Measurements from ENCODE around the gene CARMIL3. TPM values are rescaled to one million over a fixed set of nuclear protein-coding genes. Genes with fewer than 3 reads are reported as not detected.

The CARMIL3 gene
- total and polyA plus RNA-seq, 2 of the 8 experiments (the other 6 are each of a cell fraction or from before 2014, with no cell fraction given), result 6.0 to 9.0 TPM

GRCh38 chr14:24100197-24100981 is 48.6 kb downstream of the CARMIL3 start:
- no peak for DNase-seq (ENCODE audit: low read depth in 1 of 2, low spot score in 2 of 2)
- peaks cover 7 to 11% of the 10 kb centered on the region in 2 experiments for H4K20me1 ChIP-seq (replicated peaks in 1 of 2; ENCODE audit: control insufficient read depth in 1 of 2, insufficient read depth in 2 of 2, low read length in 2 of 2)
- H4K5ac ChIP-seq (ENCODE audit: insufficient read length, low read depth, low read length), result no peak overlapping the region
- no peak for TF ChIP-seq KDM4A (IDR thresholded peaks at IDR 0.05; ENCODE audit: low read depth, low read length, severe bottlenecking)
- no peak for TF ChIP-seq ASH2L (IDR thresholded peaks at IDR 0.05; ENCODE audit: low read length)
- TF ChIP-seq FOSL1 (IDR thresholded peaks at IDR 0.05; ENCODE audit: insufficient read depth, low read depth, low read length), result no peak
- no peak overlapping the region for H3K9ac ChIP-seq (replicated peaks in 1 of 4; ENCODE audit: extremely low read depth in 1 of 4, low read depth in 3 of 4, low read length in 3 of 4)
- H2AFZ ChIP-seq (ENCODE audit: low read length), result no peak overlapping the region
- no peak overlapping the region for H3K4me2 ChIP-seq (ENCODE audit: insufficient read depth in 1 of 2, low read depth in 2 of 2, low read length in 2 of 2)
- H2BK20ac ChIP-seq (ENCODE audit: low read length), result no peak overlapping the region
- H3K4me1 ChIP-seq (replicated peaks in 1 of 4; ENCODE audit: control insufficient read depth in 3 of 4, insufficient read depth in 4 of 4, low read length in 3 of 4), result peaks cover 0 to 4% (median 4%) of the 10 kb centered on the region in 4 experiments; a peak in 6 of 7 replicates
- peaks cover 9 to 76% (median 47%) of the 10 kb centered on the region in 4 experiments; a peak in 7 of 8 replicates for H3K36me3 ChIP-seq (ENCODE audit: control insufficient read depth in 2 of 4, insufficient read depth in 4 of 4, low read length in 3 of 4)
- no peak overlapping the region for H3K4ac ChIP-seq (replicated peaks; ENCODE audit: insufficient read length, low read depth, low read length)
- no peak overlapping the region for H2BK15ac ChIP-seq (ENCODE audit: low read length)
- no peak overlapping the region for H2AK5ac ChIP-seq (ENCODE audit: low read depth, low read length)
- WGBS, 2 experiments (ENCODE audit: extremely low coverage in 1 of 2, insufficient coverage in 1 of 2, insufficient read length in 1 of 2, insufficient replicate concordance in 2 of 2, low coverage in 1 of 2, low lambda C conversion rate in 2 of 2, missing lambda C conversion rate in 1 of 2), result 90% methylated on average over 4 of the region's 4 CpGs; no CpG with 5 or more reads in 1 of the 2 experiments
- peaks cover 7% of the 10 kb centered on the region in 2 experiments; a peak in 3 of 4 replicates for H3K9me3 ChIP-seq (ENCODE audit: insufficient read depth in 2 of 2, low read depth in 1 of 2, low read length in 1 of 2)
- no peak overlapping the region for H4K91ac ChIP-seq (replicated peaks; ENCODE audit: insufficient read length, low read length)
- H2BK12ac ChIP-seq (ENCODE audit: low read depth, low read length), result no peak overlapping the region
- peaks cover under 1% of the 10 kb centered on the region; the same call in 1 of the 2 replicates for H3K23me2 ChIP-seq (ENCODE audit: low read depth, low read length)
- H3K14ac ChIP-seq (ENCODE audit: insufficient read length), result no peak overlapping the region
- H2BK5ac ChIP-seq (ENCODE audit: low read depth, low read length), result no peak overlapping the region
- H3K27ac ChIP-seq (ENCODE audit: low read depth, low read length), result no peak overlapping the region
- CTCF ChIA-PET (ENCODE audit: partially characterized antibody), result interaction anchor here (1.2 to 12.8 kb wide), 4 partner anchors 6 to 43 kb away, joined by 4 to 160 read pairs (median 151); partner anchors contain the start of gene PCK2
- no peak overlapping the region for H2BK120ac ChIP-seq (replicated peaks; ENCODE audit: low read depth, low read length)
- H3K56ac ChIP-seq (replicated peaks; ENCODE audit: insufficient read length, low read depth, low read length), result no peak overlapping the region
- no peaks in the 10 kb centered on the region for H3K27me3 ChIP-seq (replicated peaks in 1 of 4; ENCODE audit: control insufficient read depth in 3 of 4, extremely low read depth in 1 of 4, insufficient read depth in 3 of 4, low read length in 3 of 4)
- FAIRE-seq, result no peak
- H3K79me2 ChIP-seq (ENCODE audit: control insufficient read depth in 1 of 2, insufficient read depth in 2 of 2, low read length in 2 of 2), result peaks cover 0 to 11% of the 10 kb centered on the region in 2 experiments; a peak in 1 of 4 replicates
- peaks cover 5% of the 10 kb centered on the region for H3K79me1 ChIP-seq (ENCODE audit: low read depth, low read length)
- H3K18ac ChIP-seq (ENCODE audit: extremely low read depth, low read length), result no peak overlapping the region
- no peak overlapping the region for H3K4me3 ChIP-seq (ENCODE audit: extremely low read depth in 1 of 4, insufficient read depth in 2 of 4, low read depth in 3 of 4, low read length in 4 of 4)
- no peak overlapping the region for H3K23ac ChIP-seq (ENCODE audit: insufficient read length)
- no peak overlapping the region; the same call in 1 of the 2 replicates for H4K8ac ChIP-seq (ENCODE audit: extremely low read depth, insufficient read depth, low read length)
- POLR2A ChIA-PET (ENCODE audit: partially characterized antibody), result interaction anchor here (0.7 to 23.9 kb wide), 13 partner anchors 7 to 103 kb away, joined by 3 to 626 read pairs (median 8); partner anchors contain the start of genes CPNE6, DCAF11, EMC9 and IRF9

Data from H1 (cell line).